SK-N-SH (cell line): ENCODE results near the gene CYLC1.

Source experiments
- CTCF ChIP-seq: fragments of 200-600 bp; sonication (generic); IDR thresholded peaks from 2 replicates; pipeline ENCODE4 v1.6.1; 2017; ENCODE audit warnings: antibody characterized with exemption, mild to moderate bottlenecking, moderate library complexity
- EP300 ChIP-seq, 2 experiments: IDR thresholded peaks; 2 replicates each; pipeline versions ENCODE4 v1.4.0 to v1.6.1; 2012; ENCODE audit warnings: borderline replicate concordance in 1 of 2, low read depth in 1 of 2, low read length in 1 of 2
- FOXJ3 ChIP-seq: sonication (generic); formaldehyde crosslinking; IDR thresholded peaks from 2 replicates; pipeline ENCODE4 v1.5.1; 2020; ENCODE audit warnings: mild to moderate bottlenecking, missing genetic modification reagents
- MXI1 ChIP-seq: IDR thresholded peaks from 2 replicates; pipeline ENCODE4 v1.6.1; 2012; ENCODE audit warnings: mild to moderate bottlenecking, low read depth, low read length, improper control_type of control experiment
- RFX5 ChIP-seq: IDR thresholded peaks from 2 replicates; pipeline ENCODE4 v1.6.1; 2012; ENCODE audit warnings: mild to moderate bottlenecking, improper control_type of control experiment, low read length
- SIN3A ChIP-seq: IDR thresholded peaks from 2 replicates; pipeline ENCODE4 v1.6.1; 2012; ENCODE audit warnings: low read depth, mild to moderate bottlenecking, low read length, moderate library complexity, borderline replicate concordance
- TAF1 ChIP-seq: IDR thresholded peaks from 2 replicates; pipeline ENCODE4 v1.6.1; 2012; ENCODE audit warnings: low read depth, mild to moderate bottlenecking, low read length, moderate library complexity, borderline replicate concordance
- YY1 ChIP-seq: IDR thresholded peaks from 2 replicates; pipeline ENCODE4 v1.4.0; 2012; ENCODE audit warnings: low read depth, mild to moderate bottlenecking
- TF ChIP-seq, protein P1 (sequence below): IDR thresholded peaks from 2 replicates; pipeline ENCODE4 v1.4.0; 2012; ENCODE audit warnings: low read depth, borderline replicate concordance
- TF ChIP-seq, protein P2 (sequence below): fragments of 150-350 bp; IDR thresholded peaks from 2 replicates; pipeline ENCODE4 v1.6.1; 2017; ENCODE audit warnings: antibody characterized with exemption, low read length, low read depth, borderline replicate concordance

- TF ChIP-seq RFX5 = no peak
- TF ChIP-seq CTCF = no peak
- TF ChIP-seq SIN3A = no peak
- no peak for TF ChIP-seq YY1
- TF ChIP-seq MXI1 = no peak
- no peak for TF ChIP-seq FOXJ3
- TF ChIP-seq, protein P1, sequence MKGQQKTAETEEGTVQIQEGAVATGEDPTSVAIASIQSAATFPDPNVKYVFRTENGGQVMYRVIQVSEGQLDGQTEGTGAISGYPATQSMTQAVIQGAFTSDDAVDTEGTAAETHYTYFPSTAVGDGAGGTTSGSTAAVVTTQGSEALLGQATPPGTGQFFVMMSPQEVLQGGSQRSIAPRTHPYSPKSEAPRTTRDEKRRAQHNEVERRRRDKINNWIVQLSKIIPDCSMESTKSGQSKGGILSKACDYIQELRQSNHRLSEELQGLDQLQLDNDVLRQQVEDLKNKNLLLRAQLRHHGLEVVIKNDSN = no peak
- no peak for TF ChIP-seq EP300 (IDR thresholded peaks at IDR 0.05; ENCODE audit: borderline replicate concordance in 1 of 2, low read depth in 1 of 2, low read length in 1 of 2)
- no peak for TF ChIP-seq TAF1
- TF ChIP-seq, protein P2, sequence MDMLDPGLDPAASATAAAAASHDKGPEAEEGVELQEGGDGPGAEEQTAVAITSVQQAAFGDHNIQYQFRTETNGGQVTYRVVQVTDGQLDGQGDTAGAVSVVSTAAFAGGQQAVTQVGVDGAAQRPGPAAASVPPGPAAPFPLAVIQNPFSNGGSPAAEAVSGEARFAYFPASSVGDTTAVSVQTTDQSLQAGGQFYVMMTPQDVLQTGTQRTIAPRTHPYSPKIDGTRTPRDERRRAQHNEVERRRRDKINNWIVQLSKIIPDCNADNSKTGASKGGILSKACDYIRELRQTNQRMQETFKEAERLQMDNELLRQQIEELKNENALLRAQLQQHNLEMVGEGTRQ = no peak
Observed at GRCh38 chrX:83847339-83847738, 13.6 kb upstream of the CYLC1 start.
